DOHH2 (cell line): ENCODE results near the gene RABGAP1L.

Source experiments
- EZH2phosphoT487 ChIP-seq: fragments of 200-600 bp; sonication (generic); IDR thresholded peaks from 2 replicates; pipeline ENCODE4 v1.6.1; 2017; ENCODE audit warnings: borderline replicate concordance, mild to moderate bottlenecking, antibody characterized with exemption, low read length, moderate library complexity, mixed read lengths
- TF ChIP-seq, protein P1 (sequence below): fragments of 200-600 bp; sonication (generic); IDR thresholded peaks from one replicate; pipeline ENCODE4 v1.5.1; 2014; ENCODE audit warnings: antibody characterized with exemption, mild to moderate bottlenecking, low read depth, low read length; ENCODE audit not compliant: poor library complexity, severe bottlenecking

DNA sequence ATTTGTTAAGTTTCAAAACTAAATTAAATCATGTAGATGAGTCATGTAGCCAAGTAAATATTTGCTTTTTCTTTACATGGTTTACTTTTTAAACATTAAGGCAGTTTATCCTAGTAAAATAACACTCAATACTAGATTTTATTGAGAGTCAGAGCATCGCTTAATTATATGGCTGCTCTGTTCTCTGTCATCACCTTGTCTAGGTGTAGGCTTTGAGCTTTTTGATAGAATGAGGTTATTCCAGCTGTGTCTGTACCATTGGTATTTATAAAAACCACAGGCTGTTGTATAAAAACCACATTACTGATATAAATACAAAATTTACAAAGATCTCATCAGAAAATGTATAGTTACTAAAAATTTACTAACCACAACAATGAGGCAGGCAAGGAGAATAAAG, 245.9 kb downstream of the RABGAP1L start:
- TF ChIP-seq, protein P1, sequence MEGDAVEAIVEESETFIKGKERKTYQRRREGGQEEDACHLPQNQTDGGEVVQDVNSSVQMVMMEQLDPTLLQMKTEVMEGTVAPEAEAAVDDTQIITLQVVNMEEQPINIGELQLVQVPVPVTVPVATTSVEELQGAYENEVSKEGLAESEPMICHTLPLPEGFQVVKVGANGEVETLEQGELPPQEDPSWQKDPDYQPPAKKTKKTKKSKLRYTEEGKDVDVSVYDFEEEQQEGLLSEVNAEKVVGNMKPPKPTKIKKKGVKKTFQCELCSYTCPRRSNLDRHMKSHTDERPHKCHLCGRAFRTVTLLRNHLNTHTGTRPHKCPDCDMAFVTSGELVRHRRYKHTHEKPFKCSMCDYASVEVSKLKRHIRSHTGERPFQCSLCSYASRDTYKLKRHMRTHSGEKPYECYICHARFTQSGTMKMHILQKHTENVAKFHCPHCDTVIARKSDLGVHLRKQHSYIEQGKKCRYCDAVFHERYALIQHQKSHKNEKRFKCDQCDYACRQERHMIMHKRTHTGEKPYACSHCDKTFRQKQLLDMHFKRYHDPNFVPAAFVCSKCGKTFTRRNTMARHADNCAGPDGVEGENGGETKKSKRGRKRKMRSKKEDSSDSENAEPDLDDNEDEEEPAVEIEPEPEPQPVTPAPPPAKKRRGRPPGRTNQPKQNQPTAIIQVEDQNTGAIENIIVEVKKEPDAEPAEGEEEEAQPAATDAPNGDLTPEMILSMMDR = no peak
- TF ChIP-seq EZH2phosphoT487 = no peak
